Stimulated activated naive CD8-positive, alpha-beta T cell treated with anti-CD3 and anti-CD28 coated beads, Interleukin-15, Interleukin-2, amounts not matched to agents 100 ng/mL and 50 ng/mL, for 24 hours (primary cell): Measurements from ENCODE around the gene COQ8B.
A peak's percentile ranks its signal among the peaks of the same experiment; 100 is the strongest.
"Not testable (repeated sequence)": the region's sequence is repeated elsewhere in the genome, so short reads cannot be mapped to it uniquely, and the experiment has no call there.

Source experiments
- H3K27ac Mint-ChIP-seq: one replicate; pipeline ENCODE4 v1.8.0; 2021; ENCODE audit warnings: mild to moderate bottlenecking, mixed read lengths
- H3K27me3 Mint-ChIP-seq: one replicate; pipeline ENCODE4 v1.8.0; 2021; ENCODE audit warnings: mixed read lengths
- H3K36me3 Mint-ChIP-seq: one replicate; pipeline ENCODE4 v1.8.0; 2021; ENCODE audit warnings: low read depth, mixed read lengths
- H3K4me1 Mint-ChIP-seq: one replicate; pipeline ENCODE4 v1.8.0; 2021; ENCODE audit warnings: low read depth, mixed read lengths
- H3K4me3 Mint-ChIP-seq: one replicate; pipeline ENCODE4 v1.8.0; 2021; ENCODE audit warnings: mild to moderate bottlenecking, mixed read lengths
- H3K9me3 Mint-ChIP-seq: one replicate; pipeline ENCODE4 v1.8.0; 2021; ENCODE audit warnings: mixed read lengths

The COQ8B gene

GRCh38 chr19:40716482-40717324 is at the start of gene COQ8B, which contains the start of gene ITPKC:
TSS of gene COQ8B (minus strand) at chr19:40716886. CDS start at chr19:40714632, 2,254 bp downstream.
TSS of gene ITPKC (plus strand) at chr19:40717112. CDS start at chr19:40717136, 24 bp downstream.
- H3K4me1 Mint-ChIP-seq: peaks cover 66% of the 10 kb centered on the region
- H3K27ac Mint-ChIP-seq: peak within 1 kb of the TSS; percentile 98
- peak within 1 kb of the TSS; percentile 86 for H3K4me3 Mint-ChIP-seq
- peaks cover 17% of the 10 kb centered on the region for H3K36me3 Mint-ChIP-seq
- no peaks in the 10 kb centered on the region for H3K27me3 Mint-ChIP-seq
- H3K9me3 Mint-ChIP-seq: no peaks in the 10 kb centered on the region

DNA sequence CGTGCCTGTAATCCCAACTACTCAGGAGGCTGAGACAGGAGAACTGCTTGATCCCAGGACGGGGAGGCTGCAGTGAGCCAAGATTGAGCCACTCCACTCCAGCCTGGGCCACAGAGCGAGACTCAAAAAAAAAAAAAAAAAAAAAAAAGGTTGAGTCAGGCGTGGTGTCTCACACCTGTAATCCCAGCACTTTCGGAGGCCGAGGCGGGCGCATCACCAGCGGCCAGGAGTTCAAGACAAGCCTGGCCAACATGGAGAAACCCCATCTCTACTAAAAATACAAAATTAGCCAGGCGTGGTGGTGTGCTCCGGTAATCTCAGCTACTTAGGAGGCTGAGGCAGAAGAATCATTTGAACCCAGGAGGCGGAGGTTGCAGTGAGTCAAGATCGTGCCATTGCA is 49.7 kb upstream of the COQ8B start:
- H3K27ac Mint-ChIP-seq: not testable (repeated sequence)

DNA sequence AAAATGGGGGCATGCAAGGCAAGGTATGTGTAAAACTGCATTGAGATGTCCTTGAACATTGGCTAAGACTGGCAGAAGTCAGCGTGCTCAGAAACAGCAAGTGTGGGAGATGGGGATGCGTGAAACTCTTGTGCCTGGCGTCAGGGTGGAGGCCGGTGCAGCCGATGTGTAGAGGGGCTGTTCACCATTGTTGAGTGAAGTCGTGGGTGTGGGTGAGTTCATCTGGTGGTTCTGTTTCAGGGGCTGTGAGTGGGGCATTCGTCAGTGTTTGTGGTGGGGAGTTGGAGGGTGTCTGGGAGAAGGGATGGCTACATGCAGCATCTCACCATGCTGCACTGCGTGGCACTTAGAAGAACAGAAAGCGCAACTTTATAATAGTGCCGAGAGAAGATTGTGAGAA is 47.3 kb upstream of the COQ8B start:
- Mint-ChIP-seq H3K27ac (peak overlapping the region; percentile 95), H3K36me3 (peaks cover 83% of the 10 kb centered on the region), H3K4me1 (peaks cover 70% of the 10 kb centered on the region), H3K27me3 (no peaks in the 10 kb centered on the region), H3K4me3 (peak overlapping the region; percentile 71), H3K9me3 (no peaks in the 10 kb centered on the region)

More for the DNA sequence above, 49.7 kb upstream of the COQ8B start:
- peaks cover 62% of the 10 kb centered on the region for H3K4me1 Mint-ChIP-seq
- not testable (repeated sequence) for H3K9me3 Mint-ChIP-seq, H3K27me3 Mint-ChIP-seq, H3K4me3 Mint-ChIP-seq
- H3K36me3 Mint-ChIP-seq: peaks cover 69% of the 10 kb centered on the region

- peak overlapping the region; percentile 95 for H3K27ac Mint-ChIP-seq
- H3K36me3 Mint-ChIP-seq: peaks cover 81% of the 10 kb centered on the region
- no peaks in the 10 kb centered on the region for H3K27me3 Mint-ChIP-seq
- H3K4me1 Mint-ChIP-seq: peaks cover 68% of the 10 kb centered on the region
- H3K9me3 Mint-ChIP-seq: no peaks in the 10 kb centered on the region
- H3K4me3 Mint-ChIP-seq: peak overlapping the region; percentile 44
Measured at GRCh38 chr19:40763526-40763925, 46.8 kb upstream of the COQ8B start.

DNA sequence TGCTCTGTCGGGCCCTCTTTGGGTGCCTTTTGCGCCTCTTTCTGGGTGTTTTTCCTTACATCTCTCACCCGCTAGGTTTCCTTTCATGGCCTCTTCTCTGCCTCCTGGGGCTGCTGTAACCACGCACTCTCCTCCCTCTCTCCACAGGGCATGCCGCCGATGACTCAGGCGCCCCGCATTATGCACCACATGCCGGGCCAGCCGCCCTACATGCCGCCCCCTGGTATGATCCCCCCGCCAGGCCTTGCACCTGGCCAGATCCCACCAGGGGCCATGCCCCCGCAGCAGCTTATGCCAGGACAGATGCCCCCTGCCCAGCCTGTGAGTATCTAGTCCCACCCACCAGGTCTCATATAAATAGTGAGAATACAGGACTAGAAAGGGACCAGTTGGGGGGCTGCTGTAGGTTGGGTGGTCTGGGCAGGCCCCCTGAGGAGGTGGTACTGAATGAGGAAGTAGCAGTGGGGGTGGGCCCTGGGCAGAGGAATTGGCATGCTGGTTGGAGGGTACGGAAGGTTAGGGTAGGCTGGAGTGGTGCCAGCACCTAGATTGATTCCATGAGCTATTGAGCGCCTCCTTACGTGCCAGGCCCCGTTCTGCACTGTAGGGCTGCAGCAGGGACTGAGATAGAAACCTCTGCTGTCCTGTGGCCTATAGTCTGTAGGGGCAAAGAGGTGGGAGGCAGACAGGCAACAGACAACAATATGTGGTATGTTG is 46.2 kb upstream of the COQ8B start:
- peaks cover 86% of the 10 kb centered on the region for H3K36me3 Mint-ChIP-seq
- H3K4me3 Mint-ChIP-seq: peak overlapping the region; percentile 51
- peak overlapping the region; percentile 95 for H3K27ac Mint-ChIP-seq
- H3K9me3 Mint-ChIP-seq: no peaks in the 10 kb centered on the region
- H3K27me3 Mint-ChIP-seq: no peaks in the 10 kb centered on the region
- H3K4me1 Mint-ChIP-seq: peaks cover 72% of the 10 kb centered on the region

GRCh38 chr19:40759352-40759751 is 42.7 kb upstream of the COQ8B start:
- Mint-ChIP-seq H3K9me3 (no peaks in the 10 kb centered on the region), H3K4me1 (peaks cover 87% of the 10 kb centered on the region), H3K27me3 (no peaks in the 10 kb centered on the region), H3K36me3 (peaks cover 86% of the 10 kb centered on the region), H3K27ac (no peak overlapping the region), H3K4me3 (no peak overlapping the region)

- Mint-ChIP-seq H3K27ac (peak overlapping the region; percentile 70), H3K9me3 (no peaks in the 10 kb centered on the region), H3K4me1 (peaks cover 82% of the 10 kb centered on the region), H3K36me3 (peaks cover 80% of the 10 kb centered on the region), H3K4me3 (peak overlapping the region; percentile 6), H3K27me3 (no peaks in the 10 kb centered on the region)
Measured at GRCh38 chr19:40758491-40758890, 41.8 kb upstream of the COQ8B start.

DNA sequence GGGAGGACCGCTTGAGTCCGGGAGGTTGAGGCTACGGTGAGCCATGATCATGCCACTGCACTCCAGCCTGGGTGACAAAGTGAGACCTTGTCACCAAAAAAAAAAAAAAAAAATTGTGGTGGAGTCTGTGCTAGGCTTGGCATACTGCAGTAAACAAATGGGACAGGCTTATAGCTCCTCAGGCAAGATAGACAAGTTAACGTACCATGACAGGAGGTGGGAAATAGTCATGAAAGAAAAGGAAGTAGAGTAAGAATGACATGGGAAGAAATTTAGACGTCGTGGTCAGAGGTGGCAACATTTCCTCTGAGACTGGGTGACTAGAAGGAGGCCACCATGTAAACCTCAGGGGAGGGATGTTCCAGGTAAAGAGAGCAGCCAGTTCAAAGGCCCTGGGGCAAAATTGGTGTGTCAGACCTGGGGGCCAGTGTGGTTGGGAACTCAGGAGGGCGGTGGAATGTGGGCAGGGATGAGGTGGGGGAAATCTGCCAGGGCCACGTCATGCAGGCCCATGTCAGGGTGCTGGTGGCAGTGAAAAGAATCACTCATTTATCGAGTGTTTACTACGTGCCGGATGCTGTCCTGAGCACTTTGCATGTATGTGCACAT is 39.9 kb upstream of the COQ8B start:
- H3K9me3 Mint-ChIP-seq: no peaks in the 10 kb centered on the region
- peaks cover 77% of the 10 kb centered on the region for H3K36me3 Mint-ChIP-seq
- H3K4me3 Mint-ChIP-seq: peak overlapping the region; percentile 87
- H3K27ac Mint-ChIP-seq: peak overlapping the region; percentile 99
- no peaks in the 10 kb centered on the region for H3K27me3 Mint-ChIP-seq
- H3K4me1 Mint-ChIP-seq: peaks cover 76% of the 10 kb centered on the region

DNA sequence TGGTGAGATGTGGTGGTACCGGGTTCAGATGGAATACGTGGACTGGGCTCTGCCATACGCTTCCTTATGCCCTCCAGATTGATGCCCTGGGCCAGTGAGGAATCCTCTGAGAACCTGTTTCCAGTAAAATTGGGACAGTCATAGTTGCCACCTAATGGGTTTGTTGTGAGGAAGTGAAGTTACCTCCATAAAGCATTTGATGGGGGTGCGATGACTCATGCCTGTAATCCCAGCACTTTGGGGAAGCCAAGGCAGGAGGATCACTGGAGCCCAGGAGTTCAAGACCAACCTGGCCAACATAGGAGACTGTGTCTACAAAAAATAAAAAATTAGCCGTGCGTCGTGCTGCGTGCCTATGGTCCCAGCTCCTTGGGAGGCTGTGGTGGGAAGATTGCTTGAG is 39.1 kb upstream of the COQ8B start:
- Mint-ChIP-seq H3K4me1 (peaks cover 74% of the 10 kb centered on the region), H3K36me3 (peaks cover 77% of the 10 kb centered on the region), H3K27ac (peak overlapping the region; percentile 99)

DNA sequence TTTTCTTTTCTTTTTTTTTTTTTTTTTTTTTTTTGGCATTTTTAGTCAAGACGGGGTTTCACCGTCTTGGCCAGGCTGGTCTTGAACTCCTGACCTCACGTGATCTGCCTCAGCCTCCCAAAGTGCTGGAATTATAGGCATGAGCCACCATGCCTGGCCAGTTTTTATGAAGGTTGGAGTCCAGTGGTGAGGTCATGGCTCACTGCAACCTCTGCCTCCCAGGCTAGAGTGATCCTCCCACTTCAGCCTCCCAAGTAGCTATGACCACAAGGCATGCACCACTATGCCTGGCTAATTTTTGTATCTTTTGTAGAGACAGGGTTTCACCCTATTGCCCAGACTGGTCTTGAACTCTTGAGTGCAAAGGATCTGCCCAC is 38.5 kb upstream of the COQ8B start:
- peaks cover 71% of the 10 kb centered on the region for H3K36me3 Mint-ChIP-seq
- no peaks in the 10 kb centered on the region for H3K27me3 Mint-ChIP-seq
- peak overlapping the region; percentile 99 for H3K27ac Mint-ChIP-seq
- H3K4me1 Mint-ChIP-seq: peaks cover 74% of the 10 kb centered on the region
- no peaks in the 10 kb centered on the region for H3K9me3 Mint-ChIP-seq
- H3K4me3 Mint-ChIP-seq: peak overlapping the region; percentile 87

More for the DNA sequence above, 39.1 kb upstream of the COQ8B start:
- H3K27me3 Mint-ChIP-seq: no peaks in the 10 kb centered on the region
- H3K4me3 Mint-ChIP-seq: peak overlapping the region; percentile 87
- no peaks in the 10 kb centered on the region for H3K9me3 Mint-ChIP-seq

- H3K4me1 Mint-ChIP-seq: peaks cover 74% of the 10 kb centered on the region
- H3K27ac Mint-ChIP-seq: peak overlapping the region; percentile 99
- H3K27me3 Mint-ChIP-seq: no peaks in the 10 kb centered on the region
- no peaks in the 10 kb centered on the region for H3K9me3 Mint-ChIP-seq
- H3K4me3 Mint-ChIP-seq: peak overlapping the region; percentile 87
- H3K36me3 Mint-ChIP-seq: peaks cover 66% of the 10 kb centered on the region
Measured at GRCh38 chr19:40754611-40755247, 38.0 kb upstream of the COQ8B start.

- peak overlapping the region; percentile 98 for H3K27ac Mint-ChIP-seq
- H3K4me1 Mint-ChIP-seq: peaks cover 70% of the 10 kb centered on the region
- H3K27me3 Mint-ChIP-seq: no peaks in the 10 kb centered on the region
- H3K4me3 Mint-ChIP-seq: peak overlapping the region; percentile 95
- no peaks in the 10 kb centered on the region for H3K9me3 Mint-ChIP-seq
- H3K36me3 Mint-ChIP-seq: peaks cover 49% of the 10 kb centered on the region
Measured at GRCh38 chr19:40752257-40752781, 35.6 kb upstream of the COQ8B start.

DNA sequence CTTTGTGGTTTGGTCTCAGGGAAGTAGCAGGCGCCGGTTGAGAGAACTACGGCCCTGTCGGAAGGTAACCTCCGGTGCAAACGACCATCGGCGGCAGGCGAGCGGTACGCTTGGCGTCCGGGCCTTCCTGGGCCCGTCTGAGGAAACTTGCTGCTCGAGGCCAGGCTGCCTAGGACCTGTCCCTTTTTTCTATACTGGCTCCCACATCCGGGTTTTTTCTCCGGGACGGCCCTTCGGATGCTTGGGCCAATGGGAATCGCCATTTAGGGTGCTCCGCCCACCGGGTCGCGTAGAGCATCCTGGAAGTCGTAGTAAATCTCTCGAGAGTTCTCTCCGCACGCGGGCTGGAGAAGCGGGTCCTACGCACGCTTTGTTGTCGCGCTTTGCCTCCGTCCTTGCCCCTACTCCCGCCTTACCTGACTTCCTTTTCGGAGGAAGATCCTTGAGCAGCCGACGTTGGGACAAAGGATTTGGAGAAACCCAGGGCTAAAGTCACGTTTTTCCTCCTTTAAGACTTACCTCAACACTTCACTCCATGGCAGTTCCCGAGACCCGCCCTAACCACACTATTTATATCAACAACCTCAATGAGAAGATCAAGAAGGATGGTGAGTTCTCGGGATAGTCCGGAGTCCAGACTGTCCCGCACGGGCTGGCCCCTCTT is 34.3 kb upstream of the COQ8B start, which contains the start of gene SNRPA:
TSS of gene SNRPA (plus strand) at position 330 of the 664 bp plus-strand sequence. CDS start at position 536, 206 bp downstream.
- Mint-ChIP-seq H3K36me3 (peaks cover 38% of the 10 kb centered on the region), H3K4me1 (peaks cover 57% of the 10 kb centered on the region), H3K27ac (peak within 1 kb of the TSS; percentile 98), H3K4me3 (peak within 1 kb of the TSS; percentile 95), H3K27me3 (no peaks in the 10 kb centered on the region), H3K9me3 (no peaks in the 10 kb centered on the region)
